Heart left ventricle (tissue), 16 donors: Measurements from ENCODE around the gene SRGAP3. TPM values are rescaled to one million over a fixed set of nuclear protein-coding genes. Genes with fewer than 3 reads are reported as not detected.

Experiments
- ATAC-seq, 4 donors: fragments of 200-7000 bp; cut with Tn5 transposase; one replicate each; pipeline ENCODE4 v1.9.1; 2020 to 2022; ENCODE audit warnings: moderate library complexity in 4 of 4, mild to moderate bottlenecking in 3 of 4, moderate number of reproducible peaks in 1 of 4
- DNase-seq, 5 donors: peaks; one replicate each; pipeline ENCODE4 v3.0.0-alpha.2; 2020
- H3K27ac ChIP-seq, 12 donors: fragments of 200-600 bp; sonication (generic) in 4 of 12; one replicate each; pipeline versions ENCODE4 v1.5.0 to v1.8.0; 2016 to 2022; ENCODE audit warnings: mild to moderate bottlenecking in 2 of 12
- H3K27me3 ChIP-seq, 9 donors: fragments of 200-600 bp; sonication (generic) in 2 of 9; one replicate each; pipeline versions ENCODE4 v1.5.1 to v1.8.0; 2016 to 2022; ENCODE audit warnings: mild to moderate bottlenecking in 3 of 9
- H3K36me3 ChIP-seq, 9 donors: fragments of 200-600 bp; sonication (generic) in 2 of 9; one replicate each; pipeline versions ENCODE4 v1.5.0 to v1.8.0; 2018 to 2022; ENCODE audit warnings: mild to moderate bottlenecking in 2 of 9
- H3K4me1 ChIP-seq, 12 donors: fragments of 200-600 bp; sonication (generic) in 4 of 12; one replicate each; pipeline versions ENCODE4 v1.5.0 to v1.8.0; 2016 to 2022; ENCODE audit warnings: mild to moderate bottlenecking in 3 of 12
- H3K4me3 ChIP-seq, 12 donors: fragments of 200-600 bp; sonication (generic) in 4 of 12; one replicate each; pipeline versions ENCODE4 v1.5.0 to v1.8.0; 2017 to 2022; ENCODE audit warnings: mild to moderate bottlenecking in 9 of 12, moderate library complexity in 4 of 12
- H3K9me3 ChIP-seq, 12 donors: fragments of 200-600 bp; sonication (generic) in 4 of 12; one replicate each; pipeline versions ENCODE4 v1.5.0 to v1.8.0; 2016 to 2022; ENCODE audit warnings: mild to moderate bottlenecking in 1 of 12
- CTCF ChIP-seq, 12 donors: fragments of 200-600 bp; sonication (generic) in 4 of 12; IDR thresholded peaks; one replicate each; pipeline versions ENCODE4 v1.5.0 to v1.8.0; 2018 to 2022; ENCODE audit warnings: antibody characterized with exemption in 12 of 12, mild to moderate bottlenecking in 5 of 12
- POLR2A ChIP-seq, 2 donors: fragments of 450-650 bp; IDR thresholded peaks; one replicate each; pipeline ENCODE4 v1.6.1; 2017; ENCODE audit warnings: antibody characterized with exemption in 2 of 2, mild to moderate bottlenecking in 2 of 2, moderate library complexity in 2 of 2
- WGBS, 4 donors: extraction: QIAGEN DNeasy Blood & Tissue Kit in 2 of 4; methylation state at CpG; one replicate each; pipeline versions ENCODE4 v1.1.5 to v1.1.7; 2013 to 2018; 5-methylcytosine and 5-hydroxymethylcytosine counted together
- intact Hi-C, 10 donors: fragments of 100-400 bp; cut with DNase I; formaldehyde crosslinking; loops; one replicate each; pipeline versions ENCODE4 v1.11.1 to v1.14.2; 2022
- polyA plus RNA-seq, 2 donors: library from polyadenylated mRNA; stranded (reverse); fragments of 200-250 nt; gene quantifications; one replicate each; pipeline ENCODE4 v1.2.3, GENCODE V29; 2013
- total RNA-seq, 9 donors: library from RNA; depleted of rRNA in 2 of 9; stranded (reverse); fragments of >200 nt in 2 of 9; fragmentation: NEBNext Ultra II Directional in 3 of 9; extraction: Animal tissue kit (Norgen Biotek cat#: 25700) in 3 of 9; gene quantifications; one replicate each; pipeline versions ENCODE4 v1.1.0 to v1.2.4, GENCODE V29; 2016 to 2023
- donor health status: ischemic (EF 13 %, LVEDD 7.1; RV severe dilation, severe dysfunction).
- donor health status: healthy with polysubstance abuse.
- donor health status: DM: no; HTN: yes; CAD: no.
- donor health status: DM: no; HTN: no; CAD: no.
- donor health status: ischemic (EF 25% LVEDD 6.9; RV normal size, moderate dysfunction).
- donor health status: ischemic (EF 25% LVEDD 5.7; RV mildly dilated, moderate dysfunction).
- donor health status: healthy.
- donor health status: DM: yes; HTN: yes; CAD: no.
- donor health status: ischemic (EF 35%, LVEDD 5.7; RV mildly dilated, moderate dysfunction).
- donor health status: nonischemic (EF 11% LVEDD 7.7; RV severe dilation, severe dysfunction).
- donor health status: DM: yes; HTN: yes; CAD: no.
- donor health status: PGD.
- donor health status: ischemic (EF 29% LVEDD 5.4; RV normal size, mild dysfunction).
- donor health status: nonischemic (EF 23%, LVEDD 6.1; RV moderate dilation, normal function).

Gene SRGAP3
- total and polyA plus RNA-seq, 11 donors = 1.4 to 16.8 (median 9.0) TPM

- intact Hi-C loops = no loop called here
Observed at GRCh38 chr3:9233814-9234600, 15.4 kb downstream of the SRGAP3 start.

GRCh38 chr3:9233101-9233500, 16.3 kb downstream of the SRGAP3 start:
- 73 to 81% (median 77%) methylated on average over 4 of the region's 4 CpGs for WGBS, 4 donors
- ATAC-seq = no peak
- Histone ChIP-seq H3K4me3 (no peak overlapping the region), H3K4me1 (peaks cover 0 to 26% (median 6%) of the 10 kb centered on the region in 12 donors), H3K27me3 (no peaks in the 10 kb centered on the region), H3K36me3 (no peaks in the 10 kb centered on the region), H3K9me3 (no peaks in the 10 kb centered on the region), H3K27ac (no peak overlapping the region)
- no peak for DNase-seq
- intact Hi-C loops = no loop called here
- TF ChIP-seq CTCF (IDR thresholded peaks at IDR 0.05) = no peak
- TF ChIP-seq POLR2A (IDR thresholded peaks at IDR 0.05) = no peak

More at GRCh38 chr3:9233814-9234600, 15.4 kb downstream of the SRGAP3 start:
- DNase-seq (no peak), ATAC-seq (no peak)
- Histone ChIP-seq H3K9me3 (no peaks in the 10 kb centered on the region), H3K27ac (no peak overlapping the region), H3K27me3 (no peaks in the 10 kb centered on the region), H3K36me3 (no peaks in the 10 kb centered on the region), H3K4me1 (peaks cover 0 to 25% (median 6%) of the 10 kb centered on the region in 12 donors), H3K4me3 (no peak overlapping the region)
- TF ChIP-seq POLR2A (IDR thresholded peaks at IDR 0.05) (no peak), CTCF (IDR thresholded peaks at IDR 0.05) (no peak)
- WGBS, 4 donors = 82 to 89% (median 84%) methylated on average over 8 of the region's 8 CpGs

GRCh38 chr3:9231937-9232336, 17.5 kb downstream of the SRGAP3 start:
- peaks cover 0 to 26% (median 6%) of the 10 kb centered on the region in 12 donors for H3K4me1 ChIP-seq
- ATAC-seq (no peak), DNase-seq (no peak)
- no peaks in the 10 kb centered on the region for H3K36me3 ChIP-seq
- H3K27ac ChIP-seq = no peak overlapping the region
- H3K4me3 ChIP-seq = no peak overlapping the region
- H3K27me3 ChIP-seq = no peaks in the 10 kb centered on the region
- TF ChIP-seq POLR2A (IDR thresholded peaks at IDR 0.05) = no peak
- no peak for TF ChIP-seq CTCF (IDR thresholded peaks at IDR 0.05)
- intact Hi-C loops = no loop called here
- H3K9me3 ChIP-seq = no peaks in the 10 kb centered on the region
- 84 to 87% (median 86%) methylated on average over 7 of the region's 7 CpGs for WGBS, 4 donors

GRCh38 chr3:9231471-9231870, 18.0 kb downstream of the SRGAP3 start:
- H3K4me1 ChIP-seq = peaks cover 0 to 26% (median 6%) of the 10 kb centered on the region in 12 donors
- DNase-seq = no peak
- WGBS, 4 donors = 62 to 80% (median 67%) methylated on average over 4 of the region's 4 CpGs
- no peaks in the 10 kb centered on the region for H3K27me3 ChIP-seq
- H3K27ac ChIP-seq = no peak overlapping the region
- no peaks in the 10 kb centered on the region for H3K36me3 ChIP-seq
- H3K4me3 ChIP-seq = no peak overlapping the region
- no peak for TF ChIP-seq CTCF (IDR thresholded peaks at IDR 0.05)
- no peak for TF ChIP-seq POLR2A (IDR thresholded peaks at IDR 0.05)
- intact Hi-C loops = no loop called here
- no peak for ATAC-seq
- H3K9me3 ChIP-seq = no peaks in the 10 kb centered on the region
